Raji (cell line): Measurements from ENCODE around the gene EGFL7.

Source experiments
- POLR2A ChIP-seq: IDR thresholded peaks from 2 replicates; pipeline ENCODE4 v1.6.1; 2011; ENCODE audit warnings: low read depth, low read length, control low read depth; ENCODE audit not compliant: insufficient read depth

The EGFL7 gene

DNA sequence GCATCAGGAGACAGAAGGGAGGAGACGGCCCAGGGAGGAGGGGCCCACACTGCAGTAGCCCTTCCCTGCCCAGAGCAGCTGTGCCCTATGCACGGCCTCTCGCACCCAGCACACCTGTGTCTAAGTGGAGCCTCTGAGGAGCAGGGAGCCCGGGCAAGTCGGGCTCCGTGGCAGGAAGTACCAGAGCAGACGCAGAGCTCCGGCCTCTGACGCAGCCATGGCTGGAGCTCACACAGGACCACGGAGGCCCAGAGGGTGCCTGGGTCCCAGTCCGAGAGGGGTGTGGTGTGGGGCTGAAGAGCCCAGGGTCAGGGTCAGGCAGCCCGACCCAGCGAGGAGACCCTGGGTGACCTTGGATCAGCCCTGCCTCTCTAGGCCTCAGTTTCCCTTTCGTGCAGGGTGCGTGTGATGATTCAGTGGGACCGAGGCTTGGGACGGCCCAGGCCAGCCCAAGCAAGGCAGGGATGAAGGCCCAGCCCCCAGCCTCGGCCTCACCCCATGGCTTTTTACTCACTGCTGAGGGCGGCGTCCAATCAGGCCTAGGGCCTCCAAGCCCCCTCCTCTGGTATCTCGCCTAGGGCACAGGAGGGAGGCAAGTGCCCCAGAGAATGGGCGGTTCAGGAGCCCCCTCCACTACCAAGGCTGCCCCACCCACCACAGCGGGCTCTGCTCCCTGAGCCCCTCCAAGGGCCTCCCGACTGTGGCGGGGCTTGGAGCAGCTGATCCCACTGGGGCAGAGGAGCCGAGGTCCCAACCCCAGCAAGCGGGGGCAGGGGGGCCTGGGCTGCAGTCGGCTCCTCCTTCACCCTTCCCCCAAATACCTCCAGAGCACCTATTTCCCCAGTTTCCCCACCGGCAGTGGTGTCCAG lies 28.8 kb downstream of the EGFL7 start:
- TF ChIP-seq POLR2A, result no peak

DNA sequence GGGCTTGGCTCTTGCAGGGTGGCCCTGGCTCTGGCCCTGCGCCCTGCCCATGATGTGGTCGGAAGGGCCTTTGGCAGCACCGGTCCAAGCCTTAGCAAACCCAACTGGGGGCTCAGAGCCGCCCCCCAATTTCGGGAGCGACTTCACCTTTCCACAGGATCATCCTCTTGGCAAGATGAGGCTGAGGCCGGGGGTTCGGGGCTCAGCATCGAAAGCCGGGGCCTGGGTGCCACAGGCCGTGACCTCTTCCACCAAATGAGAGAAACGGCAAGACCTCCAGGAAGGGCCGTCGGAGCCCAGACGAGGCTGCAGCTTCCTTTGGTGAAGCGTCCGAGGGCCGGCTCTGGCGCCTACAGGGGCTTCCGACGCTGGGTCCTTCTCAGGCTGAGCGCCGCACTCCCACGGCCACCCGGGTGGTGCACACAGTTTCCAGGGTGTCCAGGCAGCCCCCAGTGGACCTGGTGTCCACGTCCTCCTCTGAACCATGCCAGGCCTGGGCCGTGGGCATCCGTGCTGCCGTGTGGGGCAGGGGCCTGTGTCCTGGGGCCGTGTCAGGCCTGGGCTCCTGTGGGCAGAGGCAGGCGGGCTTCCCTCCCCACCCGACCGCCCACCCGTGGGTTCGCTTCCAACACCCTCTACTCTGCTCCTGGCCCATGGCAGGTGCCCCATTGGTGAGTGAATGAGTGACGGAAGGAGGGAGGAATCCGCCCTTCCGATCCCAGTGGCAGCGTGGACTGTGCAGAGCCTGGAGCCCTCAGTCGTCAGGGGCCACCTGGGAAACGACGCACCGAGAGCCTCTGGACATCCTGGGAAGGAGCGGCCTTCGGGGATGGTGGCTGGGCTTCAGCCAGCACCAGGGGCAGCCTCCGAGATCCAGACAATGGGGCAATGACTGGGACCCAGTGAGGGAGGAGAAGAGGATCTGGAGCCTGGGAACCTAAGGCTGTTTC lies 29.7 kb downstream of the EGFL7 start:
- no peak for TF ChIP-seq POLR2A

DNA sequence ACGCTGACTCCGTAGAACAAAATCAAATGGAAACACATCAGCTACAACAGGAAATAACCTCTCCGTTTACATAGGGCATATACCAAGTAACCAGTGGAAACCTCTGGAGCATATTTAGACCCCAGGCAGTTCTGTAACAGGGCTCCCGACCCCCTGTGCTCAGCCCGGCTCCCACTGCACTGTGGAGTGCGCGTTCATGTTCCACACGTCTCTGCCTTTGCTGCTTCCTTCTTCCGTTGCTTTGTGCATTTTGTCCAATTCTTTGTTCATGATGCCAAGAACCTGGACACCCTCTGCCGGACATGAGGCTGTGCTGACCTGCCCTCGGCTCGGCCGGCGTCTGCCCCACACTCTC lies 30.4 kb downstream of the EGFL7 start:
- TF ChIP-seq POLR2A, result no peak

DNA sequence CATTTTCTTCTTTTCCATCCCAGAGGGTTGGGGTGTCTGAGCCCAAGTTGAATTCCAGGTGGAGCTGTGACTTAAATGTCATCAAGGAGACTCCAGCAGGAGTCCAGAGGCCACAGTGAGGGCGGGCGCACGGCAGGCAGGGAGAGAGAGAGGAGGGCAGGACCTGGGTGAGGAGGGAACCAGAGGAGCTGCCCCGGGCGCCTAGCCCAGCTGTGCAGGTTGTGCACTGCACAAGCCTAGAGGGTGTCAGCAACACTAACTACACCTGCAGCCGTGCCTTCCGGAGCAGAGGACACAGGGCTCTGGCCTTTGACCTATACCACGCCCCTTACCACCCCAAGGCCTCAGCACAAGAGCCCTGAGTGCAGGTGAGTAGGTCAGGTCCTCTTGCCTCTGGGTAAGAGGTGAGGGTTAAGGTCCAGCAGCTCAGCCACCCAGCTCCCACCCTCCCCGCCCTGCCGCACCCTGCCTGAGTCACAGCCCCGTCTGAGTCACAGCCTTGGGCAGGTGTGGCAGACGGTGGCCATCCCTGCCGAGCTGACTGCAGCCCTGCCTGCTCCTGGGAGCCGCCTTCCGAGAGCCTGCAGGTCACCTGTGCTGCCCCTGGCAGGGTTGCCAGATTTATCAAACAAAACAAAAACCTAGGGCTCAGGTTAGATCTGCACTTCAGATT lies 30.9 kb downstream of the EGFL7 start:
- TF ChIP-seq POLR2A, result no peak

DNA sequence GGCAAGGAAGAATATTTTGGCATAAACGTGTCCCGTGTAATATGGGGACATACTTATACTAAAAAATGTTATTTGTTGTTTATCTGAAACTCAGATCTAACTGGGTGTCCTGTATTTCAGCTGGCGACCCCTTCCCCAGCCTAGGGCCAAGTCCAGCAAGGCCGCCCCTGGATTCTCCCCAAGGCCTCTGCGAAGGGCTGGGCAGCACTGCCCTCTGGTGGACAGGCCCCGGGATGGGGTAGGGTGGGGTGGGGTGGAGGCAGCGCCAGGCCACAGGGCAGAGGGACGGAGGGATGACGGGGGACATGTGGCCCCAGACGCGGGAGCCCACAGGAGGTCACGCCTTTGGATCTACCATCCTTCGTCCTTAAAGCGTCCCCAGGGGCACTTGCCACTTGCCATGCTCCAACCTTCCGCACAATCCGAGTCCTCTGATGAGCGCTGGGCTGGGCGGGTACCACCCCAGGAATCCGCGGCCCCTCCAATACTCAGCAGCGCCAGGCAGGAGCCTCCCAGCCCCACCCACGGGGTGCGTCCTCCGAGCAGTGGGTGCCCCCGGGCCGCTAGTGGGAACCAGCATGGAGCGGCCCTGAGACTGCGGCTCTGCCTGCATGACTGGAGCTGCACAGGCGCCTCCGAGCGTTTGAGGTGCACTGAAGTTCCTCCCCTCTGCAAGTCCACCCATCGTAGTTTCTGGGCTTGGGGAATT lies 31.6 kb downstream of the EGFL7 start:
- no peak for TF ChIP-seq POLR2A

DNA sequence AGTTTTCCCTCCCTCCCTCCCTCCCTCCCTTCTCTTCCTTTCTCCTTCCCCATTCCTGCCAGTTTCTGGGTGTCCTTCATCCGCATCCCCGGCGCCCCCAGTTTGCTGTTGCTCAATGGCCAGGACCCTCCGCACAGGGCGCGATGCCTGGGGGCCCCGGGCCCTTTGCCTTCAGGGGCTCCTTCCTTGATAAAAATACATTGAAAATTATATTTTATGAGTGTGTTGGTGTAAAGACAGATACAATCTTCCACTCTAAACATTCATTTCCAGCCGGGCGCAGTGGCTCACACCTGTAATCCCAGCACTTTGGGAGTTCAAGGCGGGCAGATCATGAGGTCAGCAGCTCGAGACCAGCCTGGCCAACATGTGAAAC lies 32.1 kb downstream of the EGFL7 start:
- TF ChIP-seq POLR2A, result no peak

DNA sequence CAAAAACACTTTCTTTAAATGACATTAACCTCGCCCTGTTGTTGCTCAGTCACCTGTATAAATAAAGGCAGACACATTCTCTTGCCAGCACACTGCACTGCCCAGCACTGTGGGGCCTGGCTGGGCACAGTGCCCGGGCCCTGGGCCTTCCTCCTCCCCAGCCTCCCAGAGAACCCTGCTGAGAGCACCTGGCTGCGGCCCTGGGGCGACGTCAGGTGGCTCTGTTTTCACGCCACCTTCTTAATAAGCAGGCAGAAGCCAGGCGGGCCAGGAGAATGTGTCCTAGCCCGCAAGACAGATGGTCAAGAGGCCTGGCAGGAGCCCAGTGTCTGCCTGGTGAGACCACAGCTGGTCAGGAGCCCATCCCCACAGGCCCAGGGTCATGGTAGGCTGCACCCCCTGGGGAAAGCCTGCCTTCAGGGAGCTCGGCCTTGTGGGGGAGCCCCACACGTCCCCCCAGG lies 32.7 kb downstream of the EGFL7 start:
- TF ChIP-seq POLR2A, result no peak

DNA sequence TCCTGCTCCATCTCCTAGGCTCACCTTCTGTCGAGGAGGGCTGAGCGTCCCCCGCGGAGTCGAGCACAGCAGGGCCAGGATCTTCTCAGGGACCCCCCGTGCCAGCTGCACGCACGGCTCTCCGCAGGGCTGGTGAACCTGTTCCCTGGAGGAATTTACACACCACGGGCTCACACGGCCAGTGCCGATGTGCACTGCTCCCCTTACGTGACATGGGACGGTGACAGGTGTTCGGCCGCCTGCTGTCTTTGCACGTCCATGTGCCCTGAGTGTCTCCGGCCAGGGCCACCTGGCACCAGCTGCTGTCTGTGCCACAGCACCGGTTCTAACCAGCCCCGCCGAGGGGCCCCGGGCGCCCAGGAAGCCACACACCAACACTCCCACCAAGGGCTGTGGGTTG lies 33.2 kb downstream of the EGFL7 start:
- no peak for TF ChIP-seq POLR2A

DNA sequence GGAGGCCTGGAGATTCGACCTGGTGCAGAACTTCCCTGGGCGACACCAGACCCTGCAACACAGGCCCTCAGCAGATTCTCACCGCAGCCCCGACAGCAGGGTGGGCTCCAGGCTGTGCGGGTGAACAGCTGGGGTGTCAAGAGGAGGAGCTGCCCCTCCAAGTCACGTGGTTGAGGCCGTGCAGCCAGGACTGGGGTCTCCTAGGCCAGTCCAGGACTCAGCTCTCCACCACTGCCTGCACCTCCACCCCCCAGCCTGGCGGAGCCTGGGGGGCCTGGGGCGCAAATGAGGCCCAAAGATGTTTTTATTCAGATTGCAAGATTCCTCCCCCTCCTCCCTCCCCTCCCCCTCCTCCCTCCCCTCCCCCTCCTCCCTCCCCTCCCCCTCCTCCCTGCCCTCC lies 33.8 kb downstream of the EGFL7 start:
- no peak for TF ChIP-seq POLR2A

DNA sequence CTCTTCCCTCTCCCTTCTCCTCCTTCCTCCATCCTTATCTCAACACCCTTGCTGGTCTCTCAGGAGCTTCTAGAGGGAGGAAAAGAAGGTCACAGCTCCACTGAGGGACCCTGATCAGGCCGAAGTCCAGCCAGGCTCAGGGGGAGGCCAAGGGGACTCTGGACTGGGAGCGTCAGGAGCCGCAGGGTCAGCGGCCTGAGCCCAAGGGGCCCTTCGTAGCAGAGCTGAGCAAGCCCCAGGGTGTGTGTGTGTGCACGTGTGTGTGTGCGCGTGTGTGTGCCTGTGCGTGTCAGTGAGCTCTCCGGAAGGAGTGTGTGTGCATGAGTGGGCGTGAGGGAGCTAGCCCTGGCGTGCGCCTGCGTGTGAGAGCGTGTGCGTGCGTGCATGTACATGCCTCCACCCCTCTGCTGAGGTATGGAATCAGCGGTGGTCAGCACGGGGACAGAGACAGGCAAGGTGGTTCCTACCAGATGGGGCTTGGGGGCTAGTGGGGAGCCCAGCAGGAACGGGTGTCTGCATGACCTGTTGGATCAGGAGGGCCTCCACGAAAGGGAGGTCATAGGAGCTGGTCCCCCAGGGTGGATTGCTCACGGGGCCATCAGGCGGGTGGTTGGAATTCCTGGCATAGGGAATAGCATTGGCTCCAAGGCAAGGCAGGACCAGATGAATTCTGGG lies 34.6 kb downstream of the EGFL7 start:
- TF ChIP-seq POLR2A, result no peak

DNA sequence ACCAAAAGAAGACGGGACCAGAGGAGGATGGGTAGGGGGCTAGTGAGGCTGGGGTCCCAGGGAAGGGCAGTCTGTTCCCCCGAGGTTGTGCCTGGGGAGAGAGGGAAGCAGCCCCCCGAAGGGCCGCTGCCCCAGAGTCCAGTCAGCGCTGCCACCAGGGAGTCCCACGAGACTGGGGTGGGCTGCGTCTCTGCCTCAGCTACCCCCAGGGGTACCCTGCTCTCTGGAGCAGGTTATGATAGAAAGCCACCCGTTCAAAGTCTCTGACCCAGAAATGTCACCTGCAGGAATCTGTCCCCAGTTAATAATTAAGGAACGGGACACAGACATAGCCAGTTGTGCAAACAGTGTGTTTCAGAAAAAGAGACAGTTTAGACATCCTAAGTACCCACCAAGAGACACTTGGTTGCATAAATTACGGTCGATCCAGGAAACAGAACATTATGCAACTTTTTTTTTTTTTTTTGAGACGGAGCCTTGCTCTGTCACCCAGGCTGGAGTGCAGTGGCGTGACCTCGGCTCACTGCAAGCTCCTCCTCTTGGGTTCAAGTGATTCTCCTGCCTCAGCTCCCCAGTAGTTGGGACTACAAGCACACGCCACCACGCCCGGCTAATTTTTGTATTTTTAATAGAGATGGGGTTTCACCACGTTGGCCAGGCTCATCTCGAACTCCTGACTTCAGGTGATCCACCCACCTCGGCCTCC lies 35.3 kb downstream of the EGFL7 start:
- no peak for TF ChIP-seq POLR2A

DNA sequence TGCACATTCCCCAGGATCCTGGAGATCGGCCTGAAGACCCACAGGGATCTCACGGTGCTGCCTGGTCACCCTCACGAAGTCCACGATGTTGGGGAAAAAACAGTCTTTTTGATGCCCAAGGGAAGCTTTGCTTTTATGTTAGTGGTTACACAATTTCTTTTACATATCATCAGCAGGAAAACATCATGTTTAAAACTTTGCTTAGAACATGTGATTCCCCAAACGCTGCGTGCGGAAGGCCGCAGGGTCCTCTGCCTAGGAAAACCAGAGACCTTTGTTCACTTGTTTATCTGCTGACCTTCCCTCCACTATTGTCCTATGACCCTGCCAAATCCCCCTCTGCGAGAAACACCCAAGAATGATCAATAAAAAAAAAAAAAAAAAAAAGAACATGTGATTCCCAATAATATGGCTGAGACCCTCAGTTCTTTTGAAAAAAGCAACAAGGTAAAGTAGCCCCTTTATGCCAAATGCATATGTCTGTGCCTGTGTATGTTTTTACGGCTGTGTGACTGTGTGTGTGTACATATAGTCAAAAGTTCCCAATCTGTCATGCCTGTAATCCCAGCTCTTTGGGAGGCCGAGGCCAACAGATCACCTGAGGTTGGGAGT lies 36.0 kb downstream of the EGFL7 start:
- TF ChIP-seq POLR2A, result no peak

DNA sequence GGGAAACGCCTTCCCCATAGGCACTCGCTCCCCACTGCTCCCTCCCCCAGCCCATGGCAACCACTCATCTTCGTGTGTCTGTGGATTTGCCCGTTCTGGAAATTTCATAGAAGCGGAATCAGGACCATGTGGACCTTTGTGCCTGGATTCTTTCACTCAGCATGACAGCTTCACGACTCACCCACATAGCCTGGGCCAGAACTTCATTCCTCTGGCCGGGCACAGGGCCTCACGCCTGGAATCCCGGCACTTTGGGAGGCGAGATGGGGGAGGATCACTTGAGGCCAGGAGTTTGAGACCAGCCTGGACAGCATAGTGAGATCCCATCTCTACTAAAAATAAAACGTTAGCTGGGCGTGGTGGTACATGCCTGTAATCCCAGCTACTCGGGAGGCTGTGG lies 37.6 kb downstream of the EGFL7 start:
- TF ChIP-seq POLR2A, result no peak

DNA sequence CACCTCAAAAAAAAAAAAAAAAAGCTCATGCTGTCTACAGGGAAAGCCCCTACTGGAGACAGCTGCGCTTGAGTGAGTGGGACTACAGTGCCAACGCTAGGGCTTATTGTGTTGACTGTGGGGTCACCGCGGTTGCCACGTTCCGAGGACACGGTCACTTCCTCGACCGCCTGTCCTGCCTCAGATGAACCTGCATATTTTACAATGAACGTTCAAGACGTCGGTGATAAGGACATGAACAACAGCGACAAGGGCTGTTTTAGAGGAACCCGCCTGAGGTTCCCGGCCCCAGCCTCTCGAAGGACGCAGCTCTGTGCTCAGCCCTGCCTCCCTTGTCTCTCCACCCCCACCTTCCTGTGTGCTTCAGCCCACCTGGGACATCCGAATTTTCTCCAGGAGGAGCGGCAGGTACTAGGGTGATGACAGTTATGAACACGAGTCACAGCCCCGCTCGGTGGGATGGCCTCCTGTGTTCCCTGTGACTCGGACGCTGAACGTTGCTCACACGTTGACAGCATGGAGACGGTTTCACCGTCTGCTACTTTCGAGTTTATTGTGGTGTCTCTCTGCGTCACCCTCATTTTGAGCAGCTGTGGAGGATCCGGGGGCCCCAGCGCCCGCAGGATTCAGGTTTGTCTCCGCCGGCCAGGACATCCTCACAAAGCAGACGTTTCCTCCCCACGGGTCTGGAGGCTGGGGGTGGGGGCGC lies 38.4 kb downstream of the EGFL7 start:
- TF ChIP-seq POLR2A, result no peak
